HepG2 (cell line): ENCODE measurements around the gene NECAB2.

Source experiments
- BCL3 ChIP-seq: sonication (generic); formaldehyde crosslinking; IDR thresholded peaks from 2 replicates; pipeline ENCODE4 v1.5.1; 2020; ENCODE audit warnings: mild to moderate bottlenecking, missing genetic modification reagents, moderate library complexity
- CREB1 ChIP-seq, 2 experiments: fragments of 450-650 bp in 1 of 2; IDR thresholded peaks; 2 replicates each; pipeline ENCODE4 v1.6.1; 2016 to 2017; ENCODE audit warnings: control low read depth in 1 of 2, mild to moderate bottlenecking in 1 of 2, missing compliant biosample characterization in 1 of 2, missing genetic modification characterization in 1 of 2
- EZH2 ChIP-seq: conservative IDR thresholded peaks from 2 replicates; pipeline ENCODE4 v1.6.1; 2012; ENCODE audit warnings: mild to moderate bottlenecking, low read depth, low read length, moderate library complexity
- FOXK1 ChIP-seq: sonication (generic); formaldehyde crosslinking; IDR thresholded peaks from 2 replicates; pipeline ENCODE4 v1.4.0; 2020; ENCODE audit warnings: low read depth, missing genetic modification reagents, borderline replicate concordance
- GATAD2A ChIP-seq: IDR thresholded peaks from 2 replicates; pipeline ENCODE4 v1.6.1; 2016
- GPBP1L1 ChIP-seq: sonication (generic); formaldehyde crosslinking; IDR thresholded peaks from 2 replicates; pipeline ENCODE4 v1.5.0; 2020; ENCODE audit warnings: mild to moderate bottlenecking, missing genetic modification reagents
- ISL2 ChIP-seq: sonication (generic); formaldehyde crosslinking; IDR thresholded peaks from 2 replicates; pipeline ENCODE4 v1.5.0; 2020; ENCODE audit warnings: missing genetic modification reagents
- PHF21A ChIP-seq: sonication (generic); formaldehyde crosslinking; IDR thresholded peaks from 2 replicates; pipeline ENCODE4 v1.5.0; 2020; ENCODE audit warnings: mild to moderate bottlenecking, missing genetic modification reagents
- SP1 ChIP-seq, 2 experiments: fragments of 450-650 bp in 1 of 2; sonication (generic) in 1 of 2; formaldehyde crosslinking in 1 of 2; IDR thresholded peaks; 2 replicates each; pipeline versions ENCODE4 v1.4.0 to v1.6.1; 2016 to 2020; ENCODE audit warnings: missing genetic modification reagents in 1 of 2
- TAF1 ChIP-seq: sonication (generic); formaldehyde crosslinking; IDR thresholded peaks from 2 replicates; pipeline ENCODE4 v1.4.0; 2020; ENCODE audit warnings: missing genetic modification reagents
- ZFP62 ChIP-seq: sonication (generic); formaldehyde crosslinking; IDR thresholded peaks from 2 replicates; pipeline ENCODE4 v1.4.0; 2020; ENCODE audit warnings: missing genetic modification reagents
- ZNF616 ChIP-seq: sonication (generic); formaldehyde crosslinking; IDR thresholded peaks from 2 replicates; pipeline ENCODE4 v1.5.0; 2020; ENCODE audit warnings: low read depth, mild to moderate bottlenecking, missing genetic modification reagents

DNA sequence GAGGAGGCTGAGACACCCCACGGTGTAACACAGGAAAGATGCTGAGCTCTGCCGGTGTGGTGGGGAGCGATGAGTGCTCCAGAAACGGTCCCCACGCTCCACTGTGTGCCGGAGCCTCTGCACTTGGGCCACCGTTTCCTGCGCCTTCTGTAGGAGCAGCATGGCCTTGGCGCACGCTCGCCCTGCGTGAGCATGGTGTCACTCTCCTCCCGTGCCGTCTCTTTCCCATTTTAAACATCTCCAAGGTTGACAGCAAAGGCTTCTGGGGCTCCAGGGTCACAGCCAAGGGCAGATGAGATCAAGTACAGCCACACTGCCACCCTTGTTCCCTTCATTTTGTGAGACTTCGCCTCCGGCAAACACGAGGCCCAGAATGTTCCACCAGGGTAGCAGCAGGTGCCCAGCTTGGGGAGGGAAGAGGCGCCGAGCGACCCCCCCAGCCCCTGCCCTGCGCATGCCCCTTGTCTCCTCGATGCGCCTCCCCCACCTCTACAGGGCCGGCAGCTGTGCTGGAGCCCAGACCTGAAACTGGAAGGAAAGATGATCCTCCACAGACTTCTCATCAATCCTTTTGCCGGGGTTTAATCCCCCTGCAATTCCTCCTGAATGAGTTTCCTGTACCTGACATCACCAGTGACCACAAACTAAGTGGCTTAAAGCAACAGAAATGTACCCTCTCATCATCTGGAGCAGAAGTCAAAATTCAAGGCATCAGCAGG is 34.9 kb upstream of the NECAB2 start:
- TF ChIP-seq GPBP1L1 (CRISPR knock-in tag) (no peak), FOXK1 (CRISPR knock-in tag) (no peak), ZNF616 (CRISPR knock-in tag) (no peak), ISL2 (CRISPR knock-in tag) (no peak), GATAD2A (no peak), CREB1 (IDR thresholded peaks at IDR 0.05) (no peak), CREB1 (CRISPR knock-in tag; IDR thresholded peaks at IDR 0.05) (no peak), EZH2 (no peak), SP1 (IDR thresholded peaks at IDR 0.05) (no peak), SP1 (CRISPR knock-in tag; IDR thresholded peaks at IDR 0.05) (no peak), ZFP62 (no peak), BCL3 (no peak), TAF1 (CRISPR knock-in tag) (no peak), PHF21A (no peak)
